ENCODE results near the gene CUL4A. TPM values are rescaled to one million over a fixed set of nuclear protein-coding genes. Genes with fewer than 3 reads are reported as not detected.

CUL4A gene
- total RNA-seq, 4 donors from 2014 or later, result 95.6 to 221 (median 119) TPM

DNA sequence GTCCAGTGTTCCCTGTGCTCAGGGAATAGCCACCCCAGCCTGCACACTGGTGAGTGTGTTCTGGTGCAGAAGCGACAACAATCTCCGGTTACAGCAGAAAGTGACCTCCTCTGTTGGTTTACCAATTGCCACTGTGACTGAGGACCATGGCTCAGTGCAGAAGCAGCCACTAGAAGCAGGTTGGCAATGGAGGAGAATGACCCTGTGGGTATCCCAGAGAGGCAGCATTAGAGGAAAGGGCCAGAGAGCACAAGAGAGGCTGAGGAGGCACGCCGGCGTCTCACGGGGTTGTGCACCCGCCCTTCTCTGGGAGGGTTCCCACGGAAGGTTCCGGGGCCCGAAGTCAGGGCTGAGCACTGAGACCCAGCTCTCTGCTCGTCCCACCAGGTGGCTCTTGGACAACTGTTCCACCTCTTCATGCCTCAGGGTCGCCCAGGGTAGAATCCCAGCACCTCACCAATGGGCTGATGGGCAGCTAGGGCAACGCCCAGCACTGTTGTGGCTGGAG lies 36.9 kb upstream of the CUL4A start:
- H3K4me3 ChIP-seq, result no peak overlapping the region
- 94% methylated on average over 7 of the region's 13 CpGs for WGBS
- H3K9me3 ChIP-seq, result no peaks in the 10 kb centered on the region
- H3K4me1 ChIP-seq, result no peaks in the 10 kb centered on the region
- peaks cover 66% of the 10 kb centered on the region for H3K36me3 ChIP-seq
- DNase-seq (ENCODE audit: low spot score in 2 of 2), result no peak
- no peak overlapping the region for H3K27ac ChIP-seq
- no peaks in the 10 kb centered on the region for H3K27me3 ChIP-seq
- TF ChIP-seq POLR2A (IDR thresholded peaks at IDR 0.05) (no peak), POLR2AphosphoS5 (IDR thresholded peaks at IDR 0.05) (no peak), EP300 (IDR thresholded peaks at IDR 0.05) (no peak)
- TF ChIP-seq, protein P1, sequence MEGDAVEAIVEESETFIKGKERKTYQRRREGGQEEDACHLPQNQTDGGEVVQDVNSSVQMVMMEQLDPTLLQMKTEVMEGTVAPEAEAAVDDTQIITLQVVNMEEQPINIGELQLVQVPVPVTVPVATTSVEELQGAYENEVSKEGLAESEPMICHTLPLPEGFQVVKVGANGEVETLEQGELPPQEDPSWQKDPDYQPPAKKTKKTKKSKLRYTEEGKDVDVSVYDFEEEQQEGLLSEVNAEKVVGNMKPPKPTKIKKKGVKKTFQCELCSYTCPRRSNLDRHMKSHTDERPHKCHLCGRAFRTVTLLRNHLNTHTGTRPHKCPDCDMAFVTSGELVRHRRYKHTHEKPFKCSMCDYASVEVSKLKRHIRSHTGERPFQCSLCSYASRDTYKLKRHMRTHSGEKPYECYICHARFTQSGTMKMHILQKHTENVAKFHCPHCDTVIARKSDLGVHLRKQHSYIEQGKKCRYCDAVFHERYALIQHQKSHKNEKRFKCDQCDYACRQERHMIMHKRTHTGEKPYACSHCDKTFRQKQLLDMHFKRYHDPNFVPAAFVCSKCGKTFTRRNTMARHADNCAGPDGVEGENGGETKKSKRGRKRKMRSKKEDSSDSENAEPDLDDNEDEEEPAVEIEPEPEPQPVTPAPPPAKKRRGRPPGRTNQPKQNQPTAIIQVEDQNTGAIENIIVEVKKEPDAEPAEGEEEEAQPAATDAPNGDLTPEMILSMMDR (IDR thresholded peaks at IDR 0.05), result no peak

DNA sequence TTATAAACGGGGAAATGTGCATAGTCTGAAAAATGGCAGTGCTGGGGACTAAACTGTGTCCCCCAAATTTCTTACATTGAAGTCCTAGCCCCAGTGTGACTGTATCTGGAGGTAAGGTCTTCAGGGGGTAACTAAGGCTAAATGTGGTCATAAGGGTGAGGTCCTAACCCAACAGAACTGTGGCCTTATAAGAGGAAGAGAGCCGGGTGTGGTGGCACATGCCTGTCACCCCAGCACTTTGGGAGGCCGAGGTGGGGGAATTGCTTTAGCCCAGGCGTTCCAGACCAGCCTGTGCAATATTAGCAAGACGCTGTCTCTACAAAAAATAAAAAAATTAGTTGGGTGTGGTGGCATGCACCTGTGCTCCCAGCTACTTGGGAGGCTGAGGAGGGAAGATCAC lies 33.1 kb upstream of the CUL4A start:
- WGBS, result 79% methylated on average over 5 of the region's 5 CpGs

DNA sequence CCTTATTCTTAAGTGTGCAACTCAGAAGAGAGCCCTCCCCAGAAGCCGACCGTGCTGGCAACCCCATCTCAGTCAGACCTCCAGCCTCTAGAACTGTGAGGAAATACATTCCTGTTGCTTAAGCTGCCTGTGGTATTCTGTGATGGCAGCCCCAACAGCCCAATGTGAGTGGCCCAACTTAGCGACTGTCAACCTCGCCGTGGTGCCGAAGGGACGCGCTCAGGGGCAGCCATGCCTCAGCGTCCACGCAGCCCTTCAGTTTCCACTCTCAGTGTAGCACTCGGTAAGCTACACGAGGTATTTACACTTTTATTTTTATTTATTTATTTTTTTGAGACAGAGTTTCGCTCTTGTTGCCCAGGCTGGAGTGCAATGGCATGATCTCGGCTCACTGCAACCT lies 32.6 kb upstream of the CUL4A start:
- no peaks in the 10 kb centered on the region for H3K9me3 ChIP-seq
- no peaks in the 10 kb centered on the region for H3K4me1 ChIP-seq
- H3K27me3 ChIP-seq, result no peaks in the 10 kb centered on the region
- 96% methylated on average over 14 of the region's 14 CpGs for WGBS
- TF ChIP-seq POLR2A (IDR thresholded peaks at IDR 0.05), result no peak
- TF ChIP-seq EP300 (IDR thresholded peaks at IDR 0.05), result no peak
- TF ChIP-seq, protein P1 (IDR thresholded peaks at IDR 0.05), result no peak
- no peak for TF ChIP-seq POLR2AphosphoS5 (IDR thresholded peaks at IDR 0.05)
- peaks cover 88% of the 10 kb centered on the region for H3K36me3 ChIP-seq
- no peak for DNase-seq (ENCODE audit: low spot score in 2 of 2)
- no peak overlapping the region for H3K27ac ChIP-seq
- H3K4me3 ChIP-seq, result no peak overlapping the region

More for the DNA sequence above, 33.1 kb upstream of the CUL4A start:
- no peaks in the 10 kb centered on the region for H3K27me3 ChIP-seq
- no peak overlapping the region for H3K27ac ChIP-seq
- TF ChIP-seq POLR2AphosphoS5 (IDR thresholded peaks at IDR 0.05) (no peak), POLR2A (IDR thresholded peaks at IDR 0.05) (no peak), EP300 (IDR thresholded peaks at IDR 0.05) (no peak)
- TF ChIP-seq, protein P1 (IDR thresholded peaks at IDR 0.05), result no peak
- H3K4me1 ChIP-seq, result no peaks in the 10 kb centered on the region
- no peak overlapping the region for H3K4me3 ChIP-seq
- DNase-seq (ENCODE audit: low spot score in 2 of 2), result no peak
- H3K36me3 ChIP-seq, result peaks cover 90% of the 10 kb centered on the region
- H3K9me3 ChIP-seq, result no peaks in the 10 kb centered on the region

DNA sequence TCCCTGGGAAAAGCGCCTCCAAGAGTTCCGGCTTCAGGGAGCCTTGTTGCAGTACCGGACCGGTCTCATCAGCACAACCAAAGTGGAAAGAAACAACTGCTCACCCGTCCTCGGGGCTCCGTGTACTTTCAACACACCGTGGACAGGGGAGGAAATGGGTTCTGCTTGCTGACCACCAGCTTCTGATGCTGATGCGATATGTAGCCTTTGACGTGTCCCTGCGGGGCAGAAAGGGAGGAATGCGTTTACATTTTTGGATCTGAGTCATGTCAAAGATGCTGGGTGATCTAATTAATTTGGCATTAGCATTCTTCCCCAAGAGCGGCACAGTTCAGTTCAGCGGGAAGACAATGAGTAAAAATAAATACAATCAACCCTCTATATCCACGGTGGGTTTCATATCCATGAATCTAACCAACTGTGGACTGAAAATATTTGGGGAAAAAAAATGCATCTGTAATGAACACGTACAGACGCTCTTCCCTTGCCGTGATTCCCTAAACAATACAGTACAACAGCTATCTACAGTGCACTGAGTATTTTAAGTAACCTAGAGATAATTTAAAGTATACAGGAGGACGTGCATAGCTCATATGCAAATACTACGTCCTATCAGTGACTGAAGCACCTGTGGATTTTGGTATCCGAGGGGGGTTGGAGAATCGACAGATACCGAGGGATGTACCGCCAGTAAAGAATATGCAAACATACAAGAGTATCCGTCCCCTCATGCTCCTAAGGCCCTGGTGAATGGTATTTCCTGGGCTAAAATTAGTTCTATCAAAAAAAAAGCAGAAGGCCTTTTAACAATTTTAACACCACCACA lies 31.1 kb upstream of the CUL4A start:
- Histone ChIP-seq H3K36me3 (peaks cover 88% of the 10 kb centered on the region), H3K4me1 (no peaks in the 10 kb centered on the region), H3K27ac (no peak overlapping the region), H3K27me3 (no peaks in the 10 kb centered on the region), H3K9me3 (no peaks in the 10 kb centered on the region), H3K4me3 (no peak overlapping the region)
- TF ChIP-seq POLR2A (IDR thresholded peaks at IDR 0.05), result no peak
- 88% methylated on average over 25 of the region's 25 CpGs for WGBS
- no peak for DNase-seq (ENCODE audit: low spot score in 2 of 2)

GRCh38 chr13:113178896-113179167 lies 30.6 kb upstream of the CUL4A start:
- no peaks in the 10 kb centered on the region for H3K27me3 ChIP-seq
- no peaks in the 10 kb centered on the region for H3K9me3 ChIP-seq
- 84% methylated on average over 3 of the region's 3 CpGs for WGBS
- H3K4me3 ChIP-seq, result no peak overlapping the region
- TF ChIP-seq POLR2A (IDR thresholded peaks at IDR 0.05), result no peak
- TF ChIP-seq, protein P1 (IDR thresholded peaks at IDR 0.05), result no peak
- no peak for TF ChIP-seq EP300 (IDR thresholded peaks at IDR 0.05)
- TF ChIP-seq POLR2AphosphoS5 (IDR thresholded peaks at IDR 0.05), result no peak
- no peak overlapping the region for H3K27ac ChIP-seq
- peaks cover 92% of the 10 kb centered on the region for H3K36me3 ChIP-seq
- no peaks in the 10 kb centered on the region for H3K4me1 ChIP-seq
- DNase-seq (ENCODE audit: low spot score in 2 of 2), result no peak
